ENCODE measurements around the gene GPRC5A. TPM values are rescaled to one million over a fixed set of nuclear protein-coding genes. Genes with fewer than 3 reads are reported as not detected.

The GPRC5A gene
- total and polyA plus RNA-seq, 2 of the 4 experiments (the other 2 are of a cell fraction): 49.6 to 201 TPM

- TF ChIP-seq MAZ (IDR thresholded peaks at IDR 0.05; ENCODE audit: borderline replicate concordance, low read depth, low read length) (no peak), CHD1 (IDR thresholded peaks at IDR 0.05; ENCODE audit: low read depth, low read length) (no peak), BHLHE40 (IDR thresholded peaks at IDR 0.05; ENCODE audit: low read depth, low read length) (no peak)
- no peak overlapping the region for H2AK5ac ChIP-seq (ENCODE audit: low read depth, low read length)
These were observed 16.9 kb downstream of the GPRC5A start for GRCh38 chr12:12908252-12908651.

More at GRCh38 chr12:12908252-12908651, 16.9 kb downstream of the GPRC5A start:
- H4K91ac ChIP-seq (ENCODE audit: insufficient read depth, low read depth, low read length): no peak overlapping the region
- no peak overlapping the region for H3K4ac ChIP-seq (ENCODE audit: low read depth, low read length)
- H2AK9ac ChIP-seq (replicated peaks; ENCODE audit: low read depth, low read length, poor library complexity): no peak overlapping the region
- no peak overlapping the region for H2BK5ac ChIP-seq (ENCODE audit: low read depth, low read length, poor library complexity, severe bottlenecking)
- no peak overlapping the region for H4K5ac ChIP-seq (ENCODE audit: low read depth, low read length)
- in situ Hi-C loops (cut with MboI; ENCODE audit: low sequenced_read_pairs) (loop anchor here (25.0 kb wide), 1 partner anchor 629 kb away; no protein-coding TSS in a partner anchor), intact Hi-C loops (cut with micrococcal nuclease) (no loop called here), dilution Hi-C loops (cut with HindIII; ENCODE audit: low sequenced_read_pairs, unreplicated experiment) (no loop called here)
- ChIA-PET POLR2A (ENCODE audit: unreplicated experiment) (no interaction called here), CTCF (no interaction called here)
- H3K4me2 ChIP-seq (ENCODE audit: low read depth, low read length): no peak overlapping the region
- no peak overlapping the region for H3K23ac ChIP-seq (ENCODE audit: low read depth, low read length)
- no TSS peak for BruUV-seq (replicated peaks)
- no peak overlapping the region for H3K14ac ChIP-seq (replicated peaks; ENCODE audit: low read depth, low read length)
- H2AFZ ChIP-seq (replicated peaks; ENCODE audit: low read length, poor library complexity): no peak overlapping the region
- no peak overlapping the region for H3K27ac ChIP-seq (ENCODE audit: insufficient read depth, low read length)
- H4K20me1 ChIP-seq (ENCODE audit: insufficient read depth, low read length): peaks cover 21% of the 10 kb centered on the region; the same call in 1 of the 2 replicates
- no peak overlapping the region for H2BK20ac ChIP-seq (ENCODE audit: low read depth, low read length)
- no peak overlapping the region for H2BK15ac ChIP-seq (ENCODE audit: low read depth, low read length)
- WGBS, 2 experiments (ENCODE audit: extremely low coverage in 2 of 2, insufficient read length in 1 of 2): 90% methylated on average over 13 of the region's 14 CpGs; no CpG with 5 or more reads in 1 of the 2 experiments
- peaks cover 9% of the 10 kb centered on the region for H3K4me1 ChIP-seq (ENCODE audit: control insufficient read depth, insufficient read depth, low read length)
- H3K9ac ChIP-seq (ENCODE audit: low read depth, low read length): no peak overlapping the region
- H3K79me1 ChIP-seq (ENCODE audit: low read depth in 1 of 2, low read length in 2 of 2): peaks cover 31 to 76% of the 10 kb centered on the region in 2 experiments
- no peaks in the 10 kb centered on the region for H3K27me3 ChIP-seq (ENCODE audit: control insufficient read depth, insufficient read depth, low read length)
- peaks cover 23% of the 10 kb centered on the region for H3K9me1 ChIP-seq (ENCODE audit: insufficient read depth, low read length)
- H3K9me3 ChIP-seq (ENCODE audit: control insufficient read depth, insufficient read depth, low read length): no peaks in the 10 kb centered on the region
- H3K56ac ChIP-seq (ENCODE audit: extremely low read depth, insufficient read depth, low read length): no peak overlapping the region
- peaks cover 49% of the 10 kb centered on the region for H3K36me3 ChIP-seq (ENCODE audit: control insufficient read depth, insufficient read depth, low read length)
- H3K18ac ChIP-seq (ENCODE audit: low read depth, low read length): no peak overlapping the region
- H3K4me3 ChIP-seq (ENCODE audit: insufficient read depth, low read depth, low read length): no peak overlapping the region
- H4K8ac ChIP-seq (ENCODE audit: low read depth in 2 of 2, low read length in 2 of 2): no peak overlapping the region
- H2BK120ac ChIP-seq (ENCODE audit: low read depth, low read length): no peak overlapping the region
- ATAC-seq (ENCODE audit: low read depth): no peak
- no peak for DNase-seq
